ENCODE results near the gene NTSR1. TPM values are rescaled to one million over a fixed set of nuclear protein-coding genes. Genes with fewer than 3 reads are reported as not detected.

Gene NTSR1
- total and polyA plus RNA-seq, 2 experiments from 2014 or later: 0.15 to 1.4 TPM

- no peak for TF ChIP-seq ZNF462 (CRISPR knock-in tag; IDR thresholded peaks at IDR 0.05)
- TF ChIP-seq JUNB (IDR thresholded peaks at IDR 0.05; ENCODE audit: unreplicated experiment): no peak
- TF ChIP-seq CREB1 (CRISPR knock-in tag; IDR thresholded peaks at IDR 0.05; ENCODE audit: low read depth): no peak
- no peak for TF ChIP-seq EZH2 (IDR thresholded peaks at IDR 0.05; ENCODE audit: low read depth, unreplicated experiment)
Measured at GRCh38 chr20:62739581-62740285, 31.1 kb downstream of the NTSR1 start (continued).

- DNase-seq (ENCODE audit: low spot score) (no peak), ATAC-seq (no peak; the same call in 2 of the 3 replicates)
- Mint-ChIP-seq H3K27ac (no peak overlapping the region; the same call in 1 of the 2 replicates), H3K4me3 (no peak overlapping the region), H3K4me1 (peaks cover 29% of the 10 kb centered on the region), H3K9me3 (no peaks in the 10 kb centered on the region), H3K27me3 (ENCODE audit: insufficient read depth, low read depth, poor library complexity) (peaks cover 11% of the 10 kb centered on the region), H3K36me3 (ENCODE audit: low read depth) (no peaks in the 10 kb centered on the region)
- no peak overlapping the region for H3K4me2 ChIP-seq
- peak overlapping the region; percentile 32; the same call in 1 of the 2 replicates for H3K27ac ChIP-seq (ENCODE audit: low read depth)
- no peak overlapping the region for H3K4me3 ChIP-seq
- H2AFZ ChIP-seq: no peak overlapping the region
- H3F3A ChIP-seq (replicated peaks; ENCODE audit: low read depth): 0 out of 2 replicates have a peak, but pooled peaks cover 3% of the 10 kb centered on the region
- H3K9me2 ChIP-seq (ENCODE audit: insufficient read depth): 0 out of 2 replicates have a peak, but pooled peaks cover 3% of the 10 kb centered on the region
- H3K79me2 ChIP-seq (replicated peaks; ENCODE audit: insufficient read depth): no peaks in the 10 kb centered on the region
- H3K36me3 ChIP-seq (ENCODE audit: insufficient read depth): no peaks in the 10 kb centered on the region
- no peaks in the 10 kb centered on the region for H3K4me1 ChIP-seq (ENCODE audit: insufficient read depth)
- H3K27me3 ChIP-seq (ENCODE audit: insufficient read depth): no peaks in the 10 kb centered on the region
- H4K20me1 ChIP-seq (replicated peaks; ENCODE audit: insufficient read depth): no peaks in the 10 kb centered on the region
- TF ChIP-seq POLR2AphosphoS5 (IDR thresholded peaks at IDR 0.05; ENCODE audit: low read depth): no peak
- no peak for TF ChIP-seq ETS1 (IDR thresholded peaks at IDR 0.05)
- no peak for TF ChIP-seq JUNB (IDR thresholded peaks at IDR 0.05; ENCODE audit: unreplicated experiment)
- no peak for TF ChIP-seq NANOG (IDR thresholded peaks at IDR 0.05; ENCODE audit: borderline replicate concordance)
- no peak for TF ChIP-seq EZH2phosphoT487 (IDR thresholded peaks at IDR 0.05; ENCODE audit: unreplicated experiment)
- TF ChIP-seq STAT1 (IDR thresholded peaks at IDR 0.05; ENCODE audit: unreplicated experiment): no peak
- TF ChIP-seq EZH2 (IDR thresholded peaks at IDR 0.05; ENCODE audit: low read depth, unreplicated experiment): no peak
- TF ChIP-seq, protein P1, sequence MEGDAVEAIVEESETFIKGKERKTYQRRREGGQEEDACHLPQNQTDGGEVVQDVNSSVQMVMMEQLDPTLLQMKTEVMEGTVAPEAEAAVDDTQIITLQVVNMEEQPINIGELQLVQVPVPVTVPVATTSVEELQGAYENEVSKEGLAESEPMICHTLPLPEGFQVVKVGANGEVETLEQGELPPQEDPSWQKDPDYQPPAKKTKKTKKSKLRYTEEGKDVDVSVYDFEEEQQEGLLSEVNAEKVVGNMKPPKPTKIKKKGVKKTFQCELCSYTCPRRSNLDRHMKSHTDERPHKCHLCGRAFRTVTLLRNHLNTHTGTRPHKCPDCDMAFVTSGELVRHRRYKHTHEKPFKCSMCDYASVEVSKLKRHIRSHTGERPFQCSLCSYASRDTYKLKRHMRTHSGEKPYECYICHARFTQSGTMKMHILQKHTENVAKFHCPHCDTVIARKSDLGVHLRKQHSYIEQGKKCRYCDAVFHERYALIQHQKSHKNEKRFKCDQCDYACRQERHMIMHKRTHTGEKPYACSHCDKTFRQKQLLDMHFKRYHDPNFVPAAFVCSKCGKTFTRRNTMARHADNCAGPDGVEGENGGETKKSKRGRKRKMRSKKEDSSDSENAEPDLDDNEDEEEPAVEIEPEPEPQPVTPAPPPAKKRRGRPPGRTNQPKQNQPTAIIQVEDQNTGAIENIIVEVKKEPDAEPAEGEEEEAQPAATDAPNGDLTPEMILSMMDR (conservative IDR thresholded peaks at IDR 0.05; ENCODE audit: low read depth in 2 of 2): no peak
- no peak for TF ChIP-seq ZNF114 (CRISPR knock-in tag; IDR thresholded peaks at IDR 0.05)
Measured at GRCh38 chr20:62740286-62741141, 31.9 kb downstream of the NTSR1 start.

Measured in GM23338 (cell line).